Measurements from ENCODE around the gene CCR5.

DNA sequence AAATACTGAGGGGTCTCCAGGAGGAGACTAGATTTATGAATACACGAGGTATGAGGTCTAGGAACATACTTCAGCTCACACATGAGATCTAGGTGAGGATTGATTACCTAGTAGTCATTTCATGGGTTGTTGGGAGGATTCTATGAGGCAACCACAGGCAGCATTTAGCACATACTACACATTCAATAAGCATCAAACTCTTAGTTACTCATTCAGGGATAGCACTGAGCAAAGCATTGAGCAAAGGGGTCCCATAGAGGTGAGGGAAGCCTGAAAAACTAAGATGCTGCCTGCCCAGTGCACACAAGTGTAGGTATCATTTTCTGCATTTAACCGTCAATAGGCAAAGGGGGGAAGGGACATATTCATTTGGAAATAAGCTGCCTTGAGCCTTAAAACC, 4.5 kb downstream of the CCR5 start:
- no peak for TF ChIP-seq TAF1 (IDR thresholded peaks at IDR 0.05; ENCODE audit: borderline replicate concordance, insufficient read depth, low read length)
- no peak for TF ChIP-seq POLR2AphosphoS5 (IDR thresholded peaks at IDR 0.05; ENCODE audit: low read depth, low read length)
- no peak for TF ChIP-seq REST (IDR thresholded peaks at IDR 0.05; ENCODE audit: insufficient read depth in 1 of 2, low read depth in 2 of 2, low read length in 2 of 2)
